ENCODE data around the gene ZNF346.

DNA sequence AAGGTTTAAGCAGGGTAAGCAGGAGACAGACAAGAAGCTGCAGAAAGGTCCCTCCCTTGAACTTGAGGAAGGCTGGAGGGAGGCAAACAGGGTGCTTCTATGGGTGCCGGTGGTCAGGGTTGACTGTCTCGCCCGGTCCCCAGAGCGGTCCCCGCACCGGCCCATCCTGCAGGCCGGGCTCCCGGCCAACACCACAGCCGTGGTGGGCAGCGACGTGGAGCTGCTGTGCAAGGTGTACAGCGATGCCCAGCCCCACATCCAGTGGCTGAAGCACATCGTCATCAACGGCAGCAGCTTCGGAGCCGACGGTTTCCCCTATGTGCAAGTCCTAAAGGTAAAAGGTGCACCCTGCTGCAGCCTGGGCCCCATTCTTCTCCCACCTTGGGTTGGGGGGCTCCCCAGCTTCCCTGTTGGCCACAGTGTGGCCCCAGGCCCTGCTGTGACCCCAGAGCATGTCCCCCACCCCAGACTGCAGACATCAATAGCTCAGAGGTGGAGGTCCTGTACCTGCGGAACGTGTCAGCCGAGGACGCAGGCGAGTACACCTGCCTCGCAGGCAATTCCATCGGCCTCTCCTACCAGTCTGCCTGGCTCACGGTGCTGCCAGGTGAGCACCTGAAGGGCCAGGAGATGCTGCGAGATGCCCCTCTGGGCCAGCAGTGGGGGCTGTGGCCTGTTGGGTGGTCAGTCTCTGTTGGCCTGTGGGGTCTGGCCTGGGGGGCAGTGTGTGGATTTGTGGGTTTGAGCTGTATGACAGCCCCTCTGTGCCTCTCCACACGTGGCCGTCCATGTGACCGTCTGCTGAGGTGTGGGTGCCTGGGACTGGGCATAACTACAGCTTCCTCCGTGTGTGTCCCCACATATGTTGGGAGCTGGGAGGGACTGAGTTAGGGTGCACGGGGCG lies 69.9 kb downstream of the ZNF346 start:
- TF ChIP-seq, protein P1, sequence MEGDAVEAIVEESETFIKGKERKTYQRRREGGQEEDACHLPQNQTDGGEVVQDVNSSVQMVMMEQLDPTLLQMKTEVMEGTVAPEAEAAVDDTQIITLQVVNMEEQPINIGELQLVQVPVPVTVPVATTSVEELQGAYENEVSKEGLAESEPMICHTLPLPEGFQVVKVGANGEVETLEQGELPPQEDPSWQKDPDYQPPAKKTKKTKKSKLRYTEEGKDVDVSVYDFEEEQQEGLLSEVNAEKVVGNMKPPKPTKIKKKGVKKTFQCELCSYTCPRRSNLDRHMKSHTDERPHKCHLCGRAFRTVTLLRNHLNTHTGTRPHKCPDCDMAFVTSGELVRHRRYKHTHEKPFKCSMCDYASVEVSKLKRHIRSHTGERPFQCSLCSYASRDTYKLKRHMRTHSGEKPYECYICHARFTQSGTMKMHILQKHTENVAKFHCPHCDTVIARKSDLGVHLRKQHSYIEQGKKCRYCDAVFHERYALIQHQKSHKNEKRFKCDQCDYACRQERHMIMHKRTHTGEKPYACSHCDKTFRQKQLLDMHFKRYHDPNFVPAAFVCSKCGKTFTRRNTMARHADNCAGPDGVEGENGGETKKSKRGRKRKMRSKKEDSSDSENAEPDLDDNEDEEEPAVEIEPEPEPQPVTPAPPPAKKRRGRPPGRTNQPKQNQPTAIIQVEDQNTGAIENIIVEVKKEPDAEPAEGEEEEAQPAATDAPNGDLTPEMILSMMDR (IDR thresholded peaks at IDR 0.05) = no peak
- no peak for TF ChIP-seq POLR2AphosphoS5 (IDR thresholded peaks at IDR 0.05)

Data from suprapubic skin (tissue), 3 donors.